SW 1271 (cell line): ENCODE measurements around the gene GLDC.

ENCODE experiments used
- DNase-seq, 2 experiments: peaks; one replicate each; lab custom pipeline; 2025; lab: John Stamatoyannopoulos, UW

Gene GLDC

GRCh38 chr9:6620353-6620752 lies 25.2 kb downstream of the GLDC start:
- no peak for DNase-seq

- no peak for DNase-seq
Observed at GRCh38 chr9:6619909-6620308, 25.6 kb downstream of the GLDC start.

GRCh38 chr9:6616951-6617602 lies 28.5 kb downstream of the GLDC start:
- DNase-seq: no peak

- no peak for DNase-seq
Observed at GRCh38 chr9:6614489-6614888, 31.0 kb downstream of the GLDC start.

- no peak for DNase-seq
Observed at GRCh38 chr9:6611865-6612264, 33.7 kb downstream of the GLDC start.

GRCh38 chr9:6610073-6610472 lies 35.5 kb downstream of the GLDC start:
- no peak for DNase-seq

- no peak for DNase-seq
Observed at GRCh38 chr9:6609497-6610016, 36.0 kb downstream of the GLDC start.

- no peak for DNase-seq
Observed at GRCh38 chr9:6605202-6605601, 40.3 kb downstream of the GLDC start.

GRCh38 chr9:6600426-6600825 lies 45.1 kb downstream of the GLDC start:
- DNase-seq: no peak

GRCh38 chr9:6600006-6600405 lies 45.5 kb downstream of the GLDC start:
- no peak for DNase-seq

- no peak for DNase-seq
Observed at GRCh38 chr9:6598249-6598725, 47.2 kb downstream of the GLDC start.

- no peak for DNase-seq
Observed at GRCh38 chr9:6592791-6593190, 52.7 kb downstream of the GLDC start.

GRCh38 chr9:6592231-6592630 lies 53.3 kb downstream of the GLDC start:
- no peak for DNase-seq

GRCh38 chr9:6590772-6591384 lies 54.7 kb downstream of the GLDC start:
- no peak for DNase-seq

GRCh38 chr9:6590334-6590733 lies 55.2 kb downstream of the GLDC start:
- DNase-seq: no peak

- no peak for DNase-seq
Observed at GRCh38 chr9:6584881-6585597, 60.5 kb downstream of the GLDC start.

GRCh38 chr9:6581253-6581652 lies 64.3 kb downstream of the GLDC start:
- DNase-seq: no peak

GRCh38 chr9:6579613-6580012 lies 65.9 kb downstream of the GLDC start:
- DNase-seq: no peak

GRCh38 chr9:6576987-6577386 lies 68.5 kb downstream of the GLDC start:
- no peak for DNase-seq

- DNase-seq: no peak
Observed at GRCh38 chr9:6575324-6576034, 70.0 kb downstream of the GLDC start.

GRCh38 chr9:6567140-6567591 lies 78.4 kb downstream of the GLDC start:
- DNase-seq: peak; percentile 47 to 66
